K562 (cell line): ENCODE data around the gene C11orf54. TPM values are rescaled to one million over a fixed set of nuclear protein-coding genes. Genes with fewer than 3 reads are reported as not detected.

Experiments
- BDP1 ChIP-seq: IDR thresholded peaks from 3 replicates; pipeline ENCODE4 v1.6.1; 2011; ENCODE audit not compliant: insufficient read length, insufficient read depth
- CBX2 ChIP-seq: fragments of 200-600 bp; sonication (generic); IDR thresholded peaks from one replicate; pipeline ENCODE4 v1.6.1; 2012; ENCODE audit warnings: mild to moderate bottlenecking, low read length, inconsistent platforms; ENCODE audit not compliant: insufficient read depth, poor library complexity, severe bottlenecking
- DPF2 ChIP-seq: fragments of 450-650 bp; IDR thresholded peaks from 2 replicates; pipeline ENCODE4 v1.6.1; 2016
- HDAC6 ChIP-seq: IDR thresholded peaks from 2 replicates; pipeline ENCODE4 v1.6.1; 2012; ENCODE audit warnings: low read depth, mild to moderate bottlenecking, control low read depth, inconsistent platforms, low read length, moderate library complexity
- HMG20A ChIP-seq: fragments of 450-650 bp; formaldehyde crosslinking; conservative IDR thresholded peaks from 2 replicates; pipeline ENCODE4 v1.4.0; 2020; ENCODE audit warnings: mild to moderate bottlenecking, mixed read lengths
- HNRNPL ChIP-seq: fragments of 200-400 bp; formaldehyde crosslinking; IDR thresholded peaks from 2 replicates; pipeline ENCODE4 v1.6.1; 2017; ENCODE audit warnings: low read depth, mild to moderate bottlenecking, low read length
- KAT8 ChIP-seq: fragments of 450-650 bp; IDR thresholded peaks from 2 replicates; pipeline ENCODE4 v1.6.1; 2016; ENCODE audit warnings: low read depth, mild to moderate bottlenecking
- KDM5B ChIP-seq: fragments of 200-600 bp; sonication (generic); IDR thresholded peaks from 2 replicates; pipeline ENCODE4 v1.6.1; 2012; ENCODE audit warnings: low read depth, mild to moderate bottlenecking, moderate library complexity, low read length, control low read depth, inconsistent platforms; ENCODE audit not compliant: insufficient replicate concordance
- MTA2 ChIP-seq: fragments of 450-650 bp; IDR thresholded peaks from 2 replicates; pipeline ENCODE4 v1.6.1; 2016; ENCODE audit warnings: low read depth
- SMAD4 ChIP-seq: fragments of 250-450 bp; sonication (Bioruptor Pico); conservative IDR thresholded peaks from 2 replicates; pipeline ENCODE4 v1.8.0; 2021; ENCODE audit warnings: inconsistent platforms, mild to moderate bottlenecking, moderate library complexity
- SMARCA4 ChIP-seq: fragments of 450-650 bp; IDR thresholded peaks from 2 replicates; pipeline ENCODE4 v1.6.1; 2016
- SNIP1 ChIP-seq: fragments of 450-650 bp; IDR thresholded peaks from 2 replicates; pipeline ENCODE4 v1.7.1; 2017; ENCODE audit warnings: low read depth, mild to moderate bottlenecking
- SUPT5H ChIP-seq: fragments of 450-650 bp; IDR thresholded peaks from 2 replicates; pipeline ENCODE4 v1.6.1; 2016
- ZNF408 ChIP-seq: fragments of 250-450 bp; sonication (Bioruptor Pico); IDR thresholded peaks from 2 replicates; pipeline ENCODE4 v1.4.0; 2020; ENCODE audit warnings: low read depth, mild to moderate bottlenecking, moderate library complexity
- ZNF780A ChIP-seq: fragments of 250-450 bp; sonication (Bioruptor Pico); IDR thresholded peaks from 2 replicates; pipeline ENCODE4 v1.5.0; 2021; ENCODE audit warnings: mild to moderate bottlenecking
- polyA plus RNA-seq, 8 experiments: library from polyadenylated mRNA; depleted of rRNA in 4 of 8; stranded (reverse) in 5 of 8; unstranded in 3 of 8; fragments of >200 nt; fragmentation: Nextera tagmentation in 2 of 8; fragmentation: Illumina TruSeq in 1 of 8; extraction: Ambion mirVana in 2 of 8; extraction: Trizol in 1 of 8; gene quantifications; 2 replicates each; pipeline versions ENCODE4 v1.2.1 to v1.2.3, GENCODE V29; 2011 to 2014; ENCODE audit warnings: inconsistent platforms in 1 of 8, missing spikeins in 1 of 8
- total RNA-seq, 7 experiments: library from RNA; depleted of rRNA in 6 of 7; stranded (reverse); fragments of >200 nt in 6 of 7; fragmentation: Illumina TruSeq in 2 of 7; extraction: Trizol in 2 of 7; gene quantifications; 2 replicates each; pipeline versions ENCODE4 v1.2.1 to v1.2.3, GENCODE V29; 2011 to 2021; ENCODE audit warnings: low replicate concordance in 1 of 7
- TF ChIP-seq, protein P1 (sequence below), 2 experiments: fragments of 450-650 bp in 1 of 2; IDR thresholded peaks; 2 replicates each; pipeline ENCODE4 v1.6.1; 2011 to 2017; ENCODE audit warnings: low read depth in 2 of 2, antibody characterized with exemption in 1 of 2, borderline replicate concordance in 1 of 2, low read length in 1 of 2, mild to moderate bottlenecking in 1 of 2, mixed read lengths in 1 of 2; ENCODE audit not compliant: control insufficient read depth in 1 of 2
- TF ChIP-seq, protein P2 (sequence below): fragments of 250-450 bp; sonication (Bioruptor Pico); IDR thresholded peaks from 2 replicates; pipeline ENCODE4 v1.4.0; 2020; ENCODE audit warnings: mild to moderate bottlenecking
- TF ChIP-seq, protein P3 (sequence below), 2 experiments: IDR thresholded peaks; 2 replicates each; pipeline ENCODE4 v1.6.1; 2012; ENCODE audit warnings: improper control_type of control experiment in 2 of 2, low read depth in 2 of 2, low read length in 2 of 2, borderline replicate concordance in 1 of 2

The C11orf54 gene
- total and polyA plus RNA-seq, 9 of the 15 experiments (the other 6 are each of a cell fraction or from before 2014, with no cell fraction given) = 13.4 to 33.0 (median 23.1) TPM

DNA sequence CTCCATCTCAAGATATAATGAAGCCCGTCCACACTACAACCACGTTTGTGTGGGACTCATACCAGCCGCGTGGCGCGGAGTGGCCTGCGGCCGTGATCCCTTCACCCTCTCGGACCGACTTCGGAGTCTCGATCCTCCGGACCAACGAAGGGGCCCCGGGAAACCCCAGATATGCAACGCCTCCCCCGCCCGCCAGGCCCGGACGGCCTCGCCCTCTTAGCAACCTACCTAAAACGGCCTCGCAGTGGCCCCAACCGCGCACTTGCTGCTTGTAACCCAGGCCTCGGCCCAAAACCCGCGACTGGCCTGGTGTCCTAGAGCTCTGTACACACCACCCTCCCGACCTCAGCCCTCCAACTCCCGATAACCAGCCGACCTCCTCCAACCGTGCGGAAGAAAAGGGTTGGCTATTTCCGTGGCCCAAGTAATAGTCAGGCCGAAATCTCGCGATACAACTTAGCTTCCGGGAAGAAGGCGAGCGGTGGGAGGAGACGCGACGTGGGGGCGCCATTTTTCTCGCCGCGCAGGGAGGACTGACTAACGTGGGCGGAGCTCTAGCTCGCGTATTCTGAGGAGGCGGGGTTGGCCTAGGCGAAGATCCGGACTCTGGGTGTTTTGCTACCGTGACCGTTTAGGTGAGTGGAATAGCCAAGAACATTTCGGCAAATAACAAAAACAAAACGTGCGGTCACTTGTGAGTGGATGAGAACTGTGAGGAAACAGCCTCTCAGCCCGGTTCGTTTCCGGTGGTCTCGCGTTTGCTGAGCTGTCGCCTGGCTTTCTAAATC lies at the start of gene C11orf54, which contains the start of gene TAF1D (continued):
- TF ChIP-seq, protein P1, sequence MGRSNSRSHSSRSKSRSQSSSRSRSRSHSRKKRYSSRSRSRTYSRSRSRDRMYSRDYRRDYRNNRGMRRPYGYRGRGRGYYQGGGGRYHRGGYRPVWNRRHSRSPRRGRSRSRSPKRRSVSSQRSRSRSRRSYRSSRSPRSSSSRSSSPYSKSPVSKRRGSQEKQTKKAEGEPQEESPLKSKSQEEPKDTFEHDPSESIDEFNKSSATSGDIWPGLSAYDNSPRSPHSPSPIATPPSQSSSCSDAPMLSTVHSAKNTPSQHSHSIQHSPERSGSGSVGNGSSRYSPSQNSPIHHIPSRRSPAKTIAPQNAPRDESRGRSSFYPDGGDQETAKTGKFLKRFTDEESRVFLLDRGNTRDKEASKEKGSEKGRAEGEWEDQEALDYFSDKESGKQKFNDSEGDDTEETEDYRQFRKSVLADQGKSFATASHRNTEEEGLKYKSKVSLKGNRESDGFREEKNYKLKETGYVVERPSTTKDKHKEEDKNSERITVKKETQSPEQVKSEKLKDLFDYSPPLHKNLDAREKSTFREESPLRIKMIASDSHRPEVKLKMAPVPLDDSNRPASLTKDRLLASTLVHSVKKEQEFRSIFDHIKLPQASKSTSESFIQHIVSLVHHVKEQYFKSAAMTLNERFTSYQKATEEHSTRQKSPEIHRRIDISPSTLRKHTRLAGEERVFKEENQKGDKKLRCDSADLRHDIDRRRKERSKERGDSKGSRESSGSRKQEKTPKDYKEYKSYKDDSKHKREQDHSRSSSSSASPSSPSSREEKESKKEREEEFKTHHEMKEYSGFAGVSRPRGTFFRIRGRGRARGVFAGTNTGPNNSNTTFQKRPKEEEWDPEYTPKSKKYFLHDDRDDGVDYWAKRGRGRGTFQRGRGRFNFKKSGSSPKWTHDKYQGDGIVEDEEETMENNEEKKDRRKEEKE (IDR thresholded peaks at IDR 0.05; ENCODE audit: borderline replicate concordance in 1 of 2, control insufficient read depth in 1 of 2, low read depth in 2 of 2, low read length in 1 of 2) = no peak
- no peak for TF ChIP-seq SMARCA4
- TF ChIP-seq HMG20A (CRISPR knock-in tag) = no peak
- TF ChIP-seq HNRNPL = no peak
- TF ChIP-seq ZNF780A (CRISPR knock-in tag) = no peak
- TF ChIP-seq MTA2 = no peak
- peak; percentile 29; the same call in 1 of the 2 replicates for TF ChIP-seq DPF2
- 0 out of 2 replicates have a peak, but pooled peaks have one; percentile 40 for TF ChIP-seq SMAD4
- TF ChIP-seq, protein P2, sequence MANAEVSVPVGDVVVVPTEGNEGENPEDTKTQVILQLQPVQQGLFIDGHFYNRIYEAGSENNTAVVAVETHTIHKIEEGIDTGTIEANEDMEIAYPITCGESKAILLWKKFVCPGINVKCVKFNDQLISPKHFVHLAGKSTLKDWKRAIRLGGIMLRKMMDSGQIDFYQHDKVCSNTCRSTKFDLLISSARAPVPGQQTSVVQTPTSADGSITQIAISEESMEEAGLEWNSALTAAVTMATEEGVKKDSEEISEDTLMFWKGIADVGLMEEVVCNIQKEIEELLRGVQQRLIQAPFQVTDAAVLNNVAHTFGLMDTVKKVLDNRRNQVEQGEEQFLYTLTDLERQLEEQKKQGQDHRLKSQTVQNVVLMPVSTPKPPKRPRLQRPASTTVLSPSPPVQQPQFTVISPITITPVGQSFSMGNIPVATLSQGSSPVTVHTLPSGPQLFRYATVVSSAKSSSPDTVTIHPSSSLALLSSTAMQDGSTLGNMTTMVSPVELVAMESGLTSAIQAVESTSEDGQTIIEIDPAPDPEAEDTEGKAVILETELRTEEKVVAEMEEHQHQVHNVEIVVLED (CRISPR knock-in tag) = peak; percentile 57; the same call in 1 of the 2 replicates
- peak; percentile 96 for TF ChIP-seq KDM5B
- TF ChIP-seq KAT8 = no peak
- TF ChIP-seq, protein P3, sequence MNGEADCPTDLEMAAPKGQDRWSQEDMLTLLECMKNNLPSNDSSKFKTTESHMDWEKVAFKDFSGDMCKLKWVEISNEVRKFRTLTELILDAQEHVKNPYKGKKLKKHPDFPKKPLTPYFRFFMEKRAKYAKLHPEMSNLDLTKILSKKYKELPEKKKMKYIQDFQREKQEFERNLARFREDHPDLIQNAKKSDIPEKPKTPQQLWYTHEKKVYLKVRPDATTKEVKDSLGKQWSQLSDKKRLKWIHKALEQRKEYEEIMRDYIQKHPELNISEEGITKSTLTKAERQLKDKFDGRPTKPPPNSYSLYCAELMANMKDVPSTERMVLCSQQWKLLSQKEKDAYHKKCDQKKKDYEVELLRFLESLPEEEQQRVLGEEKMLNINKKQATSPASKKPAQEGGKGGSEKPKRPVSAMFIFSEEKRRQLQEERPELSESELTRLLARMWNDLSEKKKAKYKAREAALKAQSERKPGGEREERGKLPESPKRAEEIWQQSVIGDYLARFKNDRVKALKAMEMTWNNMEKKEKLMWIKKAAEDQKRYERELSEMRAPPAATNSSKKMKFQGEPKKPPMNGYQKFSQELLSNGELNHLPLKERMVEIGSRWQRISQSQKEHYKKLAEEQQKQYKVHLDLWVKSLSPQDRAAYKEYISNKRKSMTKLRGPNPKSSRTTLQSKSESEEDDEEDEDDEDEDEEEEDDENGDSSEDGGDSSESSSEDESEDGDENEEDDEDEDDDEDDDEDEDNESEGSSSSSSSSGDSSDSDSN (IDR thresholded peaks at IDR 0.05; ENCODE audit: borderline replicate concordance in 1 of 2, low read depth in 2 of 2, low read length in 2 of 2) = no peak
- no peak for TF ChIP-seq HDAC6
- TF ChIP-seq CBX2 = no peak
- no peak for TF ChIP-seq BDP1
- TF ChIP-seq SUPT5H = peak; percentile 99
- TF ChIP-seq SNIP1 = no peak
- no peak for TF ChIP-seq ZNF408 (CRISPR knock-in tag)
